Uterus (tissue), 4 donors: ENCODE data around the gene GRIN2D. TPM values are rescaled to one million over a fixed set of nuclear protein-coding genes. Genes with fewer than 3 reads are reported as not detected.

ENCODE experiments used
- DNase-seq, 2 donors: peaks; one replicate each; pipeline ENCODE4 v3.0.0-alpha.2; 2019 to 2020
- H3K27ac ChIP-seq, 2 donors: fragments of 200-600 bp; sonication (generic); 1 replicate in 1 of 2; 2 replicates in 1 of 2; pipeline ENCODE4 v1.5.1; 2016 to 2018
- H3K27me3 ChIP-seq, 2 donors: fragments of 200-600 bp; sonication (generic); one replicate each; pipeline ENCODE4 v1.5.1; 2018 to 2019; ENCODE audit warnings: control low read depth in 1 of 2
- H3K36me3 ChIP-seq, 2 donors: fragments of 200-600 bp; sonication (generic); one replicate each; pipeline ENCODE4 v1.5.1; 2019; ENCODE audit warnings: control low read depth in 1 of 2
- H3K4me1 ChIP-seq, 2 donors: fragments of 200-600 bp; sonication (generic); one replicate each; pipeline ENCODE4 v1.5.1; 2018 to 2019; ENCODE audit warnings: control low read depth in 1 of 2
- H3K4me3 ChIP-seq, 2 donors: fragments of 200-600 bp; sonication (generic); 1 replicate in 1 of 2; 2 replicates in 1 of 2; pipeline ENCODE4 v1.5.1; 2018 to 2019; ENCODE audit warnings: mild to moderate bottlenecking in 1 of 2
- H3K9me3 ChIP-seq, 2 donors: fragments of 200-600 bp; sonication (generic); one replicate each; pipeline ENCODE4 v1.5.1; 2019; ENCODE audit warnings: control low read depth in 1 of 2
- CTCF ChIP-seq, 4 experiments: fragments of 200-600 bp in 2 of 4; fragments of 450-650 bp in 2 of 4; sonication (generic) in 2 of 4; IDR thresholded peaks; one replicate each; pipeline ENCODE4 v1.5.1; 2016 to 2019; ENCODE audit warnings: antibody characterized with exemption in 4 of 4, mild to moderate bottlenecking in 2 of 4, moderate library complexity in 1 of 4
- POLR2A ChIP-seq, 2 donors: fragments of 450-650 bp; IDR thresholded peaks; one replicate each; pipeline ENCODE4 v1.6.1; 2016; ENCODE audit warnings: antibody characterized with exemption in 2 of 2, mild to moderate bottlenecking in 1 of 2, moderate library complexity in 1 of 2
- intact Hi-C: fragments of 100-400 bp; cut with DNase I; formaldehyde crosslinking; loops from one replicate; pipeline ENCODE4 v1.15.1; 2023; ENCODE audit warnings: low total_unique reads
- total RNA-seq, 4 donors: library from RNA; depleted of rRNA in 3 of 4; stranded (reverse); fragments of >200 nt in 3 of 4; gene quantifications; one replicate each; pipeline versions ENCODE4 v1.1.0 to v1.2.4, GENCODE V29; 2014 to 2023
- donor health status: DM: yes; HTN: yes; CAD: no.

GRIN2D gene
- total RNA-seq, 4 donors from 2014 or later, result under 0.01 to 2.4 (median 0.21) TPM; not detected in 1

GRCh38 chr19:48421548-48421947 lies 28.1 kb downstream of the GRIN2D start:
- no peak overlapping the region for H3K4me3 ChIP-seq
- intact Hi-C loops, result no loop called here
- H3K27ac ChIP-seq, result no peak overlapping the region
- H3K27me3 ChIP-seq, result no peaks in the 10 kb centered on the region
- no peaks in the 10 kb centered on the region for H3K4me1 ChIP-seq
- H3K36me3 ChIP-seq, result no peaks in the 10 kb centered on the region
- TF ChIP-seq CTCF (IDR thresholded peaks at IDR 0.05) (no peak), POLR2A (IDR thresholded peaks at IDR 0.05) (no peak)
- DNase-seq, result peak in 1 of 2 donors; percentile 70
- H3K9me3 ChIP-seq, result no peaks in the 10 kb centered on the region

GRCh38 chr19:48424694-48425219 lies 31.3 kb downstream of the GRIN2D start:
- no peak for DNase-seq
- Histone ChIP-seq H3K27ac (no peak overlapping the region), H3K4me3 (no peak overlapping the region), H3K36me3 (no peaks in the 10 kb centered on the region), H3K9me3 (no peaks in the 10 kb centered on the region), H3K4me1 (no peaks in the 10 kb centered on the region), H3K27me3 (no peaks in the 10 kb centered on the region)
- TF ChIP-seq POLR2A (IDR thresholded peaks at IDR 0.05) (no peak), CTCF (IDR thresholded peaks at IDR 0.05) (no peak)
- intact Hi-C loops, result no loop called here

- H3K4me1 ChIP-seq, result no peaks in the 10 kb centered on the region
- no peak for DNase-seq
- H3K27me3 ChIP-seq, result no peaks in the 10 kb centered on the region
- no peak overlapping the region for H3K27ac ChIP-seq
- intact Hi-C loops, result no loop called here
- H3K9me3 ChIP-seq, result no peaks in the 10 kb centered on the region
- H3K4me3 ChIP-seq, result no peak overlapping the region
- H3K36me3 ChIP-seq, result no peaks in the 10 kb centered on the region
- TF ChIP-seq CTCF (IDR thresholded peaks at IDR 0.05) (no peak), POLR2A (IDR thresholded peaks at IDR 0.05) (no peak)
These were observed 35.2 kb downstream of the GRIN2D start for GRCh38 chr19:48428670-48429069.

- Histone ChIP-seq H3K36me3 (no peaks in the 10 kb centered on the region), H3K4me3 (no peak overlapping the region), H3K27ac (no peak overlapping the region), H3K4me1 (no peaks in the 10 kb centered on the region), H3K27me3 (no peaks in the 10 kb centered on the region), H3K9me3 (no peaks in the 10 kb centered on the region)
- no peak for TF ChIP-seq CTCF (IDR thresholded peaks at IDR 0.05)
- TF ChIP-seq POLR2A (IDR thresholded peaks at IDR 0.05), result no peak
- intact Hi-C loops, result no loop called here
- no peak for DNase-seq
These were observed 39.9 kb downstream of the GRIN2D start for GRCh38 chr19:48433337-48433736.

- Histone ChIP-seq H3K9me3 (no peaks in the 10 kb centered on the region), H3K4me1 (no peaks in the 10 kb centered on the region), H3K27me3 (no peaks in the 10 kb centered on the region), H3K27ac (no peak overlapping the region), H3K36me3 (no peaks in the 10 kb centered on the region), H3K4me3 (no peak overlapping the region)
- intact Hi-C loops, result no loop called here
- no peak for DNase-seq
- TF ChIP-seq CTCF (IDR thresholded peaks at IDR 0.05), result no peak
- TF ChIP-seq POLR2A (IDR thresholded peaks at IDR 0.05), result no peak
These were observed 43.1 kb downstream of the GRIN2D start for GRCh38 chr19:48436586-48436985.
